Activated T-helper 17 cell treated with anti-CD3 and anti-CD28 coated beads, Interleukin-2, amount 50 U/mL, for 72 hours (primary cell): ENCODE results near the gene TRAPPC3. TPM values are rescaled to one million over a fixed set of nuclear protein-coding genes. Genes with fewer than 3 reads are reported as not detected.
"Not testable (repeated sequence)": the region's sequence is repeated elsewhere in the genome, so short reads cannot be mapped to it uniquely, and the experiment has no call there.

Experiments used
- ATAC-seq: fragments of 150-1000 bp; cut with Tn5 transposase; replicated peaks from 2 replicates; pipeline ENCODE4 v1.10.0; 2021; ENCODE audit warnings: mild to moderate bottlenecking, moderate library complexity
- H3K27ac Mint-ChIP-seq: one replicate; pipeline ENCODE4 v1.8.0; 2022; ENCODE audit warnings: mixed read lengths
- H3K27me3 Mint-ChIP-seq: one replicate; pipeline ENCODE4 v1.8.0; 2022; ENCODE audit warnings: mixed read lengths
- H3K36me3 Mint-ChIP-seq: one replicate; pipeline ENCODE4 v1.8.0; 2022; ENCODE audit warnings: low read depth, mild to moderate bottlenecking, mixed read lengths
- H3K4me1 Mint-ChIP-seq: one replicate; pipeline ENCODE4 v1.8.0; 2022; ENCODE audit warnings: mixed read lengths
- H3K4me3 Mint-ChIP-seq: one replicate; pipeline ENCODE4 v1.8.0; 2022; ENCODE audit warnings: mild to moderate bottlenecking, mixed read lengths
- H3K9me3 Mint-ChIP-seq: one replicate; pipeline ENCODE4 v1.8.0; 2022; ENCODE audit warnings: mixed read lengths
- total RNA-seq, 2 donors: library from RNA; stranded (reverse); gene quantifications; one replicate each; pipeline ENCODE4 v1.2.3, GENCODE V29; 2022

The TRAPPC3 gene
- total RNA-seq, result 10 to 100 TPM; 47.8 to 72.6 TPM

- peak within 1 kb of the TSS; percentile 94 for H3K4me3 Mint-ChIP-seq
- H3K36me3 Mint-ChIP-seq, result peaks cover 6% of the 10 kb centered on the region
- ATAC-seq, result peak; percentile 94
- H3K27ac Mint-ChIP-seq, result peak within 1 kb of the TSS; percentile 95
- peaks cover 22% of the 10 kb centered on the region for H3K4me1 Mint-ChIP-seq
- no peaks in the 10 kb centered on the region for H3K27me3 Mint-ChIP-seq
- no peaks in the 10 kb centered on the region for H3K9me3 Mint-ChIP-seq
Measured at GRCh38 chr1:36149237-36149972, at the start of gene TRAPPC3. Gene TRAPPC3, minus strand, starts transcription at chr1:36149486. Its CDS starts 108 bp downstream, at chr1:36149378.

- no peak overlapping the region for H3K4me3 Mint-ChIP-seq
- no peak for ATAC-seq
- no peaks in the 10 kb centered on the region for H3K4me1 Mint-ChIP-seq
- no peaks in the 10 kb centered on the region for H3K36me3 Mint-ChIP-seq
- no peak overlapping the region for H3K27ac Mint-ChIP-seq
- peaks cover 4% of the 10 kb centered on the region for H3K27me3 Mint-ChIP-seq
- H3K9me3 Mint-ChIP-seq, result no peaks in the 10 kb centered on the region
Measured at GRCh38 chr1:36198641-36199040, 49.4 kb upstream of the TRAPPC3 start.

GRCh38 chr1:36196805-36197204 lies 47.5 kb upstream of the TRAPPC3 start:
- H3K27me3 Mint-ChIP-seq, H3K4me1 Mint-ChIP-seq, H3K9me3 Mint-ChIP-seq, ATAC-seq, H3K4me3 Mint-ChIP-seq, H3K27ac Mint-ChIP-seq, H3K36me3 Mint-ChIP-seq: not testable (repeated sequence)

GRCh38 chr1:36187800-36188593 lies 38.7 kb upstream of the TRAPPC3 start:
- H3K27ac Mint-ChIP-seq, result peak overlapping the region; percentile 76
- H3K4me3 Mint-ChIP-seq, result peak overlapping the region; percentile 13
- ATAC-seq, result peak; percentile 99
- no peaks in the 10 kb centered on the region for H3K27me3 Mint-ChIP-seq
- H3K36me3 Mint-ChIP-seq, result no peaks in the 10 kb centered on the region
- no peaks in the 10 kb centered on the region for H3K9me3 Mint-ChIP-seq
- H3K4me1 Mint-ChIP-seq, result peaks cover 5% of the 10 kb centered on the region

DNA sequence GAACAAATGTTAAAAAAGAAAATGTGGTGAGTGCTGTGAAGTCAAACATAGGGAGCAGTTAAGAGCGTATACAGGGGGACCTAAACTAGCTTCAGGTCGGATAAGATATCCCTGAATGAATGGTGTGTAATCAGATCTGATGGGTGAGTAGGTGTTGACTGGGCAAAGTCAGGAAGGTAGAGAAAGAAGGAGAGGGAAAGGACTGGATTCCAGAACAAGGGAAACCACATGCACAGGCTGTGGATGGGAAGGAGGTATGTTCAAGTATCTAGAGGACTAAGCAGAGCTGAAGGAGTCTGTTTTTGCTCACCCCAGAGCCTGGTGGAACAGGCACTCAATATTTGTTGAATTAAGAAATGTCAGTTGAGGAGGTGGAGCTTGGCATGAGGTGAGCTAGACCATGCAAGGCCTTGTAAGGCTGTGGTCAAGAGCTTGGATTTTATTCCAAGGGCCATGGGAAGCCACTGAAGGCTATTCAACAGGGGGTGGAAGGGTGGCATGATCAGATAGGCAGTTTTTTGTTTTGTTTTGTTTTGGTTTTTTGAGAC lies 34.1 kb upstream of the TRAPPC3 start:
- peaks cover 5% of the 10 kb centered on the region for H3K4me1 Mint-ChIP-seq
- no peaks in the 10 kb centered on the region for H3K27me3 Mint-ChIP-seq
- no peak overlapping the region for H3K4me3 Mint-ChIP-seq
- H3K36me3 Mint-ChIP-seq, result peaks cover 35% of the 10 kb centered on the region
- H3K9me3 Mint-ChIP-seq, result no peaks in the 10 kb centered on the region
- peak overlapping the region; percentile 18 for H3K27ac Mint-ChIP-seq
- ATAC-seq, result no peak

GRCh38 chr1:36182734-36183133 lies 33.4 kb upstream of the TRAPPC3 start:
- ATAC-seq, result no peak
- no peaks in the 10 kb centered on the region for H3K4me1 Mint-ChIP-seq
- H3K27ac Mint-ChIP-seq, result peak overlapping the region; percentile 18
- no peak overlapping the region for H3K4me3 Mint-ChIP-seq
- peaks cover 38% of the 10 kb centered on the region for H3K36me3 Mint-ChIP-seq
- H3K9me3 Mint-ChIP-seq, result no peaks in the 10 kb centered on the region
- H3K27me3 Mint-ChIP-seq, result no peaks in the 10 kb centered on the region

GRCh38 chr1:36179220-36179600 lies 29.9 kb upstream of the TRAPPC3 start:
- no peak for ATAC-seq
- H3K36me3 Mint-ChIP-seq, result peaks cover 67% of the 10 kb centered on the region
- no peaks in the 10 kb centered on the region for H3K9me3 Mint-ChIP-seq
- H3K27ac Mint-ChIP-seq, result no peak overlapping the region
- H3K27me3 Mint-ChIP-seq, result no peaks in the 10 kb centered on the region
- no peaks in the 10 kb centered on the region for H3K4me1 Mint-ChIP-seq
- H3K4me3 Mint-ChIP-seq, result no peak overlapping the region

DNA sequence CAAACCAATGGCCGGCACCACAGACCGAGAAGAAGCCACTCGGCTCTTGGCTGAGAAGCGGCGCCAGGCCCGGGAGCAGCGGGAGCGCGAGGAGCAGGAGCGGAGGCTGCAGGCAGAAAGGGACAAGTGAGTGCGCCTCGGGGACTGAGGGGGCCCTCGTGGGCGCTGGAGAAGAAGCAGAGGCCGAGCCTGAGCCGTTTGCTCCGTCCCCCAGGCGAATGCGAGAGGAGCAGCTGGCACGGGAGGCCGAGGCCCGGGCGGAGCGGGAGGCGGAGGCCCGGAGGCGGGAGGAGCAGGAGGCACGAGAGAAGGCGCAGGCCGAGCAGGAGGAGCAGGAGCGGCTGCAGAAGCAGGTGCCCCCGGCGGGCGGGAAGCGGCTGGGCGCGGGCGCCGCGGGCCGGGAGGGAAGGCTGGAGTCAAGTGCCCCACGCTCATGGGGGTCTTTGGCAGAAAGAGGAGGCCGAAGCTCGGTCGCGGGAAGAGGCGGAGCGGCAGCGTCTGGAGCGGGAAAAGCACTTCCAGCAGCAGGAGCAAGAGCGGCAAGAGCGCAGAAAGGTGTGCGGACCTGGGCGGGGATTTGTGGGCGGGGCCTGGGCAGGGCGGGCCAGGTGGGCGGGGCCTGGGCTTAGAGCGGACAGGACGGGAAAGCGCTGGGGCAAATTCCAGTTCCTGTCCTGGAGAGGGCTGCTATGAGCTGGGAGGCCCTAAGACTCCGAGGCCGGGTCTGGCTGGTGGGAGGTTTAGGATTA lies 29.4 kb upstream of the TRAPPC3 start:
- Mint-ChIP-seq H3K27me3 (no peaks in the 10 kb centered on the region), H3K36me3 (peaks cover 72% of the 10 kb centered on the region), H3K9me3 (no peaks in the 10 kb centered on the region), H3K4me1 (no peaks in the 10 kb centered on the region), H3K4me3 (no peak overlapping the region), H3K27ac (no peak overlapping the region)
- ATAC-seq, result no peak

- ATAC-seq, result no peak
- Mint-ChIP-seq H3K27me3 (no peaks in the 10 kb centered on the region), H3K36me3 (peaks cover 81% of the 10 kb centered on the region), H3K4me3 (no peak overlapping the region), H3K4me1 (no peaks in the 10 kb centered on the region), H3K9me3 (no peaks in the 10 kb centered on the region), H3K27ac (no peak overlapping the region)
Measured at GRCh38 chr1:36177589-36178431, 28.5 kb upstream of the TRAPPC3 start.

GRCh38 chr1:36176106-36176949 lies 27.0 kb upstream of the TRAPPC3 start:
- no peak for ATAC-seq
- no peaks in the 10 kb centered on the region for H3K4me1 Mint-ChIP-seq
- H3K9me3 Mint-ChIP-seq, result no peaks in the 10 kb centered on the region
- H3K27ac Mint-ChIP-seq, result no peak overlapping the region
- no peaks in the 10 kb centered on the region for H3K27me3 Mint-ChIP-seq
- no peak overlapping the region for H3K4me3 Mint-ChIP-seq
- H3K36me3 Mint-ChIP-seq, result peaks cover 90% of the 10 kb centered on the region

GRCh38 chr1:36175137-36176095 lies 26.1 kb upstream of the TRAPPC3 start:
- Mint-ChIP-seq H3K4me1 (no peaks in the 10 kb centered on the region), H3K4me3 (no peak overlapping the region), H3K27ac (no peak overlapping the region), H3K27me3 (no peaks in the 10 kb centered on the region), H3K9me3 (no peaks in the 10 kb centered on the region), H3K36me3 (peaks cover 90% of the 10 kb centered on the region)
- peak; percentile 6 for ATAC-seq

GRCh38 chr1:36174713-36175112 lies 25.4 kb upstream of the TRAPPC3 start:
- Mint-ChIP-seq H3K27ac (no peak overlapping the region), H3K4me3 (no peak overlapping the region), H3K9me3 (no peaks in the 10 kb centered on the region), H3K36me3 (peaks cover 89% of the 10 kb centered on the region), H3K27me3 (no peaks in the 10 kb centered on the region), H3K4me1 (no peaks in the 10 kb centered on the region)
- ATAC-seq, result no peak
